Activated CD8-positive, alpha-beta memory T cell treated with anti-CD3 and anti-CD28 coated beads for 36 hours (primary cell): Measurements from ENCODE around the gene SNED1. TPM values are rescaled to one million over a fixed set of nuclear protein-coding genes. Genes with fewer than 3 reads are reported as not detected.

ENCODE experiments used
- CTCF ChIA-PET: fragments of 350-600 bp; sonication (Branson Sonifier 250); formaldehyde crosslinking; loops from one replicate; lab custom pipeline; 2021; ENCODE audit warnings: antibody characterized with exemption; lab: Charles Lee
- POLR2A ChIA-PET: fragments of 350-600 bp; sonication (Branson Sonifier 250); formaldehyde crosslinking; loops from one replicate; lab custom pipeline; 2021; ENCODE audit warnings: antibody characterized with exemption; lab: Charles Lee
- total RNA-seq, 2 experiments: library from RNA; stranded (reverse); gene quantifications; one replicate each; pipeline ENCODE4 v1.2.3, GENCODE V29; 2021

The SNED1 gene
- total RNA-seq, 2 experiments from 2014 or later: 0.53 to 0.63 TPM

GRCh38 chr2:241069821-241070281, 71.4 kb downstream of the SNED1 start:
- ChIA-PET POLR2A (no interaction called here), CTCF (no interaction called here)

DNA sequence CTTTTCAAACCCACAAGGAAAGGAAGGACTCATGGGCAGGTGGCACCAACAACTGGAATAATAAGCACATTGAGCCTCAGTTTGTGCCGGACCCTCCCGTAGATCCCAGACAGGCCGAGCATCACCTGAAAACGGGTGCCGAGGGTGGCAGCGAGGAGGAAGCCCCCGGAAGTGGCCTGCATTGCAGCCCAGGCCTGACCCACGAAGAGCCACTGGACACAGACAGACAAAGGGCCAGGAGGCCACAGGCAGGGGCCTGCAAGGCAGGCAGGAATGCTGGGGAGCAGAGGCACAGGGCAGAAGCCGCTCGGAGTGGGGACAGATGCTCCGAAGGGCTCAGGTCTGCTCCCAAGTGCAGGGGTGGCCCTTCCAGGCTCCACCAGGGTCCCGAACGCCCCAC, 71.9 kb downstream of the SNED1 start:
- CTCF ChIA-PET: no interaction called here

DNA sequence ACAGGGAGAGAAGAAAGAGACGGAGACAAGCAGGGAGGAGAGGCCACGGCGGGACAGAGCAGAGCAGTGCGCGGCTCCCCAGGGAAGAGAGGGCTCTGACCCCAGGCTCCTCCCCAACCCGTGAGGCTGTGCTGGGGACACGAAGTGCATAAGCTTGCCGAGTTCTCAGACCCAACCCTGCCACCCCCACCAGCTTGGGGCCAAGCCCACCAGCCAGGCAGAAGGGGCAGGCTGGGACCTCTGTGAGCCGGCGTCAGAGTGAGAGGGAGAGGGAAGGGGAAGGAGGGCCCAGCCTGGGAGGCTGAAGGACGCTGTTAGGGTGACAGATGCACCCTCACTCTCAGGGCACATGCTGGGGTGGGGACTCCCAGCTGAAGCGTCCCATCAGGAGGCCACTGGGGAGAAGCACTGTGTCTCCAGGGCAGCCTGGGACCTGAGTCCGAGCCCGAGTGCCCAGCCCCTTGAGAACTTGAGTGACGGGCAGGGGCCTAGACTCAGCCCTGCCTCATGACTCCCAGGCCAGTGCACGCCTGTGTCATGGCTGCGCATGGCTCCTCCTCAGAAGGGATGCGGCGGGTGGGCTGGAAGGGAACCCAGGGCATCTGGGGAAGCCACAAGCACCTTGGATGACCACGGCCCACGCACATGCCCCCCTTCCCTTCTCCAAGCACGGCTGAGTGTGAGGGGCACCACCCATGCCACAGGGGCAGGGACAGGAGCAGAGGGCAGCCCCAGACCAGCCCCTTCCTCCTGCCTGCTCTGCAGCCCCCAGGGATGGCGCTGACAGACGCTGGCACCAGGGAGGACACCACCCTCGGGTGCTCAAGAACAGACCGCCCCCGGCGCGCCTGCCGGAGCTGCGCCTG, 72.6 kb downstream of the SNED1 start:
- ChIA-PET POLR2A (no interaction called here), CTCF (no interaction called here)

More for the DNA sequence above, 71.9 kb downstream of the SNED1 start:
- POLR2A ChIA-PET: no interaction called here

GRCh38 chr2:241071677-241072111, 73.3 kb downstream of the SNED1 start:
- POLR2A ChIA-PET: no interaction called here
- CTCF ChIA-PET: no interaction called here

GRCh38 chr2:241072151-241072550, 73.7 kb downstream of the SNED1 start:
- ChIA-PET POLR2A (no interaction called here), CTCF (interaction anchor here (1.0 kb wide), 1 partner anchor 80 kb away, joined by 3 read pairs; no protein-coding TSS in a partner anchor)

DNA sequence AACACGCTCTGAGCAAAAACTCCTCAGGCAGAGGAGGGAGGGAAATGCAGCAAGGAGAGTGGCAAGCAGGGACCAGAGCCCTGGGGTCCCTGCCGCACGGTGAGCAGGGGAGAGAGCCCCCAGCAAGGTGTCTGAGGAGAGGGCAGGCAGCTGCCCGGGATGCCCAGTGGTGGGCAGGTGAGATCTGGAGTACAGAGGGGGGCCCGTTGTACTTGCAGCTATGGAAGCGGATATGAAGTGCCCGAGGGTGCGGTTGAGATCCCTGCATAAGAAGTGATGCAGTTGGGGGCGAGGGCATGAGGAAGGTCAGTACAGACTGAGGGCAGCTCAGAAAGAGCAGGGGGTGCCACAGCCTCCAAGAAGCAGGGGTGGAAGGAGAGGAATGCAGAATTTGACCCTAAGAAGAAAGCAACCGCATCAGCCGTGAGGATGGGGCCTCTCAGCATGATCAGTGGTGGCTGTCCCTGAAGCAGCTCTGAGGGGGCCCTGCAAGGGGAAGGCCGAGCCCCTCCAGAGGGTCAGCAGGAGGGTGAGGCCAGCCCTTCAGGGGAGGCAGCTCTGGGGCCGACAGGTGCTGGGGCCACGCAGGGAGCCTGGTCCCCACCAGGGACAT, 74.2 kb downstream of the SNED1 start:
- POLR2A ChIA-PET: no interaction called here
- CTCF ChIA-PET: interaction anchor here (1.0 kb wide), 1 partner anchor 79 kb away, joined by 3 read pairs; no protein-coding TSS in a partner anchor

DNA sequence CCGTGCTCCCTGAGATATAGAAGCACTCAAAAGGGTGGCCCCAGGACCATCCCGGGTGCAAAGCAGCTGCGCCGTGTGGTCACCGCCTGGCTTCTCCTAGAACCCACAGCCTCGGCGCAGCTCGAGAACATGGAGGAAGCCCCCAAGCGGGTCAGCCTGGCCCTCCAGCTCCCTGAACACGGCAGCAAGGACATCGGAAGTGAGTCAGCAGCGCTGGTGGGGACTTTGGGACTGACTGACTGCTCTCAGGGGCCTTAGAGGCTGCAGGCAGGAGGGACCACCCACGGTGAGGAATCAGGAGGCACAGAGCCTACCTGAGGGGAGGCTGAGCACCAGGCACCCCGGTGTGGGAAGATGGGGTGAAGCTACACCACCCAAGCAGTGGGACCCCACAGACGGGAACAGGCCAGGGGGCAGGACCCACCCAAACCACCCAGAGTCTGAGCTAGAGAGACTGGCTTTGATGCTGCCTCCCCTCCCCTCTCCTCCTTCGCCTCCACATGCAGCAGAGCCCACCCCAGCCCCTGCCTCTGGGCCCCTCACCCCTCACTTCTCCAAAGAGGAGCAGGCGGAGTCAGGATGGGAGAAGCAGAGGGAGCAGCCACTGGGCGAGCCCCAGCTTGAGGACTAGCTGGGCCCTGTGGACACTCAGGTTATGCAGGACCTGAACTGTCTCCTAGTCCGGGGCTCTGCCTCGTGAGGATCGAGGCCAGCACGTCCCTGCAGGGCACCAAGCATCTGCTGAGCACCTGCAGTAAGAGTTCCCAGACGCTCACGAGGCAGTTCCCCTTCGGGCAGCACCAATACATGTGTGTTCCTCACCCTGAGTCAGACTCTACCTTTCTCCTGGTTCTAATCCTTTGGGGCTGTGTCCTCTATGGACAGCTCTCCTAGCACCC, 75.0 kb downstream of the SNED1 start:
- POLR2A ChIA-PET: no interaction called here
- CTCF ChIA-PET: interaction anchor here (1.0 kb wide), 1 partner anchor 78 kb away, joined by 3 read pairs; no protein-coding TSS in a partner anchor

- ChIA-PET CTCF (no interaction called here), POLR2A (no interaction called here)
Observed at GRCh38 chr2:241074065-241074818, 75.8 kb downstream of the SNED1 start.

DNA sequence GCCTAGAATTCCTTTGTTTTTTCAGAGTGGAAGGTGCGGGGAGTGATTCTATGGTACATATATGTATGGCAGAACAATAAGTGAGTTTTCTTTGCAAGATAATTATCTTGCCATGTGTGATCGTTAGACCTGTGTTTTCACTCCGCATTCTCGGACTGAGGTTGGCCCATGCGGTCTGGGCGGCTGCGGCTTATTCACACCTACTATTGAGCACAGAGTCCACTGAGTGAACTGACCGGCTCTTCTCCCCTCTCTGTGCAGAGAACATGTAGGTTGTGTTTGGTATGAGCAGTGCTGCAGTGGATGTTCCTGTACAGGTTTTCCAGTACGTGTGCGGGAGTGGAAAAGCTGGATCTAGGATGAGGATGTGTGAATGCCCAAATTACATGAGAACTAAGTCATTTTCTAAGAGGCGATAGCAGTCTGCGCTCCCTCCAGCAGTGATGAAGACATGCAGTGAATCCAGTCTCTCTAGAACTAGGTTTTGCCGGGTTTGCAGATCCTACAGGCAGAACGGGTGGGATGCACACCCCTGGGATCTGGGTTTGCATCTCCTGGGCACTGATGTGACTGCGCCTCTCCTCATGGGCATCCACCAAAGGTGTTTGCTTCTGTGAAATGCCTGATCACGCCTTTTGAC, 76.6 kb downstream of the SNED1 start:
- ChIA-PET CTCF (no interaction called here), POLR2A (no interaction called here)

DNA sequence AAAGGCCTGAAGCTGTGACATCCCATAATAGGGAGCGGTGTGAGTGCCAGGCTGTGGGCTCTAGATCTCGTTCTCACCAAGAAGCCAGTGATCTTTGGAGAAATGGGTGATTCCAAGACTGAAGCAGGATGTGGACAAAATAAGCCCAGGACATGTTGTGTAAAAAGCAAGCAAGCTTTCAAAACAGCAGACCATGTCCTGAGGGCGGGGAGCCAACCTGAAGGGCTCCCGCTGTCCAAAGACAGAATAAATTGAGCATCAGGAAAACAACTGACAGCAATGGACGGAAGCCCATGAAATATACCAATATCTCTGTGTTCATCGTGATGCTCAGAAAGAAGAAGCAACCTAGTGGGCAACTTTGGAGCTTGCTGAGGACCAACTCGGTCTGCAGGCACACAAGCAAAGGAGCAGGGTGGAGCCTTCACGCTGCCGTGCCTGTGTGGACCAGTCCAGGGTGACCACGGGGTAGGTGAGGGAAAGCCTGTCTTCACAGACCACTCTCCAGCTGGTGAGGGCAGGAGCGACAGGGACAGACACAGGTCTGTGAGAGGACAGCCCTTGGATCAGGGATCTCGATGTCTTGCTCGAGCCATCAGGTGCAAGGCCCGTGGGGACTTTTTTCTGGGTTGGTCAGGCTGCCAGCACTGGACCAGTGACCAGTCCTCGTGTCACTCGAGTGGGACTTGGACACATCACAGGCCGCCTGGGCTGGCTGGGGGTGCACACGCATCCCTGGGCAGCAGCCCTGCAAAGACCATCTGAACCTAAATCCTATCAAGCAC, 82.2 kb downstream of the SNED1 start:
- ChIA-PET CTCF (no interaction called here), POLR2A (interaction anchor here (0.6 kb wide), 1 partner anchor 43 kb away, joined by 3 read pairs; no protein-coding TSS in a partner anchor)

GRCh38 chr2:241081190-241081642, 82.8 kb downstream of the SNED1 start:
- POLR2A ChIA-PET: interaction anchor here (0.6 kb wide), 1 partner anchor 43 kb away, joined by 3 read pairs; no protein-coding TSS in a partner anchor
- CTCF ChIA-PET: no interaction called here

GRCh38 chr2:241081643-241082340, 83.4 kb downstream of the SNED1 start:
- ChIA-PET CTCF (no interaction called here), POLR2A (no interaction called here)

DNA sequence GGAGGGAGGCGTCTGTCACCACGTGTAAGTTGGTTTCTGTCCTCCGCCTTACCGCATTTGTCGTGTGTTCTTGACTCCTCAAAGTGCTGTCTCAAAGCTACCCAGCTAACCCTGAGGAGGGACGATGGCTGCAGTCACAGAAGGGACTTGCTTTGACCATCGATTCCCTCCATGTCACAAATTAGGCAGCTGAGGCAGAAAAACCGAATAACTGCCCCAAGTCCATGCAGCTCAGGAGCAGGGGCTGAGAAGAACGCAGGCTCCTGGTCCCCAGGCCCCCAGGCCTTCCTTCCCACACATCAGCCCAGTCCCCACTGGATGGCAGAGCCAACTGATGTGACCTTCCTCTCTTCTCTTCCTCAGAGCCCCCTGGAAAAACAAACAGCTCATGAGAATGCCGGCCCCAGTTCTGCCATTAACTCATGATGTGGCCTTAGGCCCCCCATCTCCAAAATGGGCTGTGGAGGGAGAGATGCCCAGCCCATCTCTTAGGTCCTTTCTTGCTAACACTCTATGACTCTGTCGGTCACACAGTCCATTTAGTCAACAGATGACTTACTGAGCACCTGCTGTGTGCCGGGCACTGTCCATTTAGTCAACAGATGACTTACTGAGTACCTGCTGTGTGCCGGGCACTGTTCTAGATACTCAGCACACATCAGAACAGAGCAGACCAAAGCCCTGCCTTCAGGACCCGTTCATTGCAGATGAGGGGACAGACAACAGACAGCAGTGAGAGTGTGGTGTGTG, 84.1 kb downstream of the SNED1 start:
- ChIA-PET CTCF (interaction anchor here (1.3 kb wide), 1 partner anchor 11 kb away, joined by 3 read pairs; no protein-coding TSS in a partner anchor), POLR2A (no interaction called here)

- POLR2A ChIA-PET: no interaction called here
- CTCF ChIA-PET: interaction anchor here (1.3 kb wide), 1 partner anchor 10 kb away, joined by 3 read pairs; no protein-coding TSS in a partner anchor
Observed at GRCh38 chr2:241083091-241083415, 84.6 kb downstream of the SNED1 start.

GRCh38 chr2:241084856-241085444, 86.5 kb downstream of the SNED1 start:
- POLR2A ChIA-PET: no interaction called here
- CTCF ChIA-PET: interaction anchor here (1.0 kb wide), 1 partner anchor 21 kb away, joined by 3 read pairs; no protein-coding TSS in a partner anchor
